T-helper 2 cell treated with Interferon-gamma antibody and Interleukin-4, amounts not matched to agents 100 ng/mL and 5 ng/mL, for 36 hours (primary cell): ENCODE measurements around the gene SCN5A. TPM values are rescaled to one million over a fixed set of nuclear protein-coding genes. Genes with fewer than 3 reads are reported as not detected.
"Not testable (repeated sequence)": the region's sequence is repeated elsewhere in the genome, so short reads cannot be mapped to it uniquely, and the experiment has no call there.

Experiments
- intact Hi-C: fragments of 100-400 bp; cut with micrococcal nuclease; formaldehyde crosslinking; loops from one replicate; pipeline ENCODE4 v1.15.1; 2023
- total RNA-seq: library from RNA; stranded (reverse); gene quantifications from 2 replicates; pipeline ENCODE4 v1.2.3, GENCODE V29; 2022

Gene SCN5A
- total RNA-seq, 1 donor from 2014 or later: 0.02 TPM

- intact Hi-C loops: no loop called here
Measured at GRCh38 chr3:38579551-38580449, 69.7 kb downstream of the SCN5A start.

- intact Hi-C loops: no loop called here
Measured at GRCh38 chr3:38579141-38579540, 70.3 kb downstream of the SCN5A start.

GRCh38 chr3:38578551-38578950, 70.9 kb downstream of the SCN5A start:
- intact Hi-C loops: no loop called here

GRCh38 chr3:38578081-38578475, 71.4 kb downstream of the SCN5A start:
- intact Hi-C loops: no loop called here

GRCh38 chr3:38577371-38578080, 72.0 kb downstream of the SCN5A start:
- intact Hi-C loops: no loop called here

GRCh38 chr3:38576526-38577370, 72.7 kb downstream of the SCN5A start:
- intact Hi-C loops: no loop called here

GRCh38 chr3:38576131-38576525, 73.4 kb downstream of the SCN5A start:
- intact Hi-C loops: no loop called here

GRCh38 chr3:38575279-38575843, 74.1 kb downstream of the SCN5A start:
- intact Hi-C loops: no loop called here

GRCh38 chr3:38574411-38575278, 74.8 kb downstream of the SCN5A start:
- intact Hi-C loops: no loop called here

GRCh38 chr3:38573556-38573955, 75.9 kb downstream of the SCN5A start:
- intact Hi-C loops: no loop called here

- intact Hi-C loops: no loop called here
Measured at GRCh38 chr3:38573111-38573510, 76.4 kb downstream of the SCN5A start.

- intact Hi-C loops: no loop called here
Measured at GRCh38 chr3:38567498-38567897, 82.0 kb downstream of the SCN5A start.

GRCh38 chr3:38566794-38567193, 82.7 kb downstream of the SCN5A start:
- intact Hi-C loops: not testable (repeated sequence)

- intact Hi-C loops: no loop called here
Measured at GRCh38 chr3:38566215-38566528, 83.3 kb downstream of the SCN5A start.

- intact Hi-C loops: no loop called here
Measured at GRCh38 chr3:38565339-38566214, 83.9 kb downstream of the SCN5A start.

GRCh38 chr3:38564631-38565338, 84.7 kb downstream of the SCN5A start:
- intact Hi-C loops: no loop called here

- intact Hi-C loops: no loop called here
Measured at GRCh38 chr3:38563886-38564270, 85.6 kb downstream of the SCN5A start.

- intact Hi-C loops: no loop called here
Measured at GRCh38 chr3:38563070-38563885, 86.2 kb downstream of the SCN5A start.
